H1 (cell line): ENCODE data around the gene EIF1B. TPM values are rescaled to one million over a fixed set of nuclear protein-coding genes. Genes with fewer than 3 reads are reported as not detected.

Experiments used
- ATF3 ChIP-seq: IDR thresholded peaks from 2 replicates; pipeline ENCODE4 v1.6.1; 2011; ENCODE audit warnings: low read depth, mild to moderate bottlenecking, low read length; ENCODE audit not compliant: insufficient read depth
- CBX5 ChIP-seq: fragments of 300-800, 300-1000 bp; sonication (generic); IDR thresholded peaks from 2 replicates; pipeline ENCODE4 v1.7.1; 2016; ENCODE audit warnings: antibody characterized with exemption, low read length, low read depth
- CREB1 ChIP-seq: IDR thresholded peaks from 2 replicates; pipeline ENCODE4 v1.6.1; 2012; ENCODE audit warnings: inconsistent platforms
- CTBP2 ChIP-seq: IDR thresholded peaks from 2 replicates; pipeline ENCODE4 v1.7.0; 2011; ENCODE audit warnings: borderline replicate concordance, mild to moderate bottlenecking, moderate library complexity, mixed read lengths, low read length; ENCODE audit not compliant: insufficient read depth, insufficient read length
- CTCF ChIP-seq, 3 experiments: IDR thresholded peaks; 1 replicate in 2 of 3; 2 replicates in 1 of 3; pipeline versions ENCODE4 v1.5.1 to v1.6.1; 2011; ENCODE audit warnings: low read length in 3 of 3, mild to moderate bottlenecking in 3 of 3, inconsistent platforms in 2 of 3, low read depth in 1 of 3, moderate library complexity in 1 of 3; ENCODE audit not compliant: insufficient read depth in 1 of 3; ENCODE audit errors: control extremely low read depth in 1 of 3
- EGR1 ChIP-seq: IDR thresholded peaks from 2 replicates; pipeline ENCODE4 v1.6.1; 2011; ENCODE audit warnings: low read depth, low read length, borderline replicate concordance
- EP300 ChIP-seq, 2 experiments: IDR thresholded peaks; 1 replicate in 1 of 2; 2 replicates in 1 of 2; pipeline ENCODE4 v1.6.1; 2011 to 2012; ENCODE audit warnings: low read depth in 2 of 2, low read length in 2 of 2, mild to moderate bottlenecking in 2 of 2, borderline replicate concordance in 1 of 2, inconsistent platforms in 1 of 2, moderate library complexity in 1 of 2
- EZH2 ChIP-seq: fragments of 200-600 bp; sonication (generic); IDR thresholded peaks from 2 replicates; pipeline ENCODE4 v1.7.1; 2012; ENCODE audit warnings: low read depth, mild to moderate bottlenecking, moderate library complexity, low read length, inconsistent platforms; ENCODE audit not compliant: severe bottlenecking
- HDAC6 ChIP-seq: IDR thresholded peaks from one replicate; pipeline ENCODE4 v1.7.1; 2012; ENCODE audit warnings: low read depth, mild to moderate bottlenecking, inconsistent platforms, low read length, moderate library complexity
- POLR2AphosphoS5 ChIP-seq: IDR thresholded peaks from 2 replicates; pipeline ENCODE4 v1.6.1; 2011; ENCODE audit warnings: low read depth, low read length
- RBBP5 ChIP-seq: IDR thresholded peaks from 2 replicates; pipeline ENCODE4 v1.7.1; 2012; ENCODE audit warnings: low read depth, mild to moderate bottlenecking, inconsistent platforms, low read length, moderate library complexity, borderline replicate concordance
- SIN3A ChIP-seq, 2 experiments: IDR thresholded peaks in 1 of 2; conservative IDR thresholded peaks in 1 of 2; 2 replicates each; pipeline ENCODE4 v1.6.1; 2011 to 2012; ENCODE audit warnings: low read length in 2 of 2, improper control_type of control experiment in 1 of 2, low read depth in 1 of 2, mild to moderate bottlenecking in 1 of 2
- SIRT6 ChIP-seq: IDR thresholded peaks from one replicate; pipeline ENCODE4 v1.7.1; 2012; ENCODE audit warnings: low read length, inconsistent platforms
- SP4 ChIP-seq: IDR thresholded peaks from 2 replicates; pipeline ENCODE4 v1.6.1; 2012; ENCODE audit warnings: low read length, inconsistent platforms
- TAF7 ChIP-seq: optimal IDR thresholded peaks from 2 replicates; pipeline ENCODE3; 2011; ENCODE audit warnings: low read depth, mild to moderate bottlenecking, inconsistent platforms, low read length, moderate library complexity, borderline replicate concordance
- TCF12 ChIP-seq: IDR thresholded peaks from 2 replicates; pipeline ENCODE4 v1.6.1; 2011; ENCODE audit warnings: low read depth, mild to moderate bottlenecking, low read length
- ZNF274 ChIP-seq: IDR thresholded peaks from 2 replicates; pipeline ENCODE4 v1.7.0; 2012; ENCODE audit warnings: low read length, borderline replicate concordance; ENCODE audit errors: extremely low read depth
- polyA plus RNA-seq, 7 experiments: library from polyadenylated mRNA; depleted of rRNA in 3 of 7; stranded (reverse) in 5 of 7; unstranded in 2 of 7; fragments of >200 nt in 5 of 7; fragments of 200-250 nt in 2 of 7; gene quantifications; 1 replicate in 5 of 7; 2 replicates in 1 of 7; 4 replicates in 1 of 7; pipeline versions ENCODE4 v1.2.1 to v1.2.3, GENCODE V29; 2011 to 2013; ENCODE audit warnings: missing spikeins in 2 of 7, mixed read lengths in 2 of 7
- total RNA-seq: library from RNA; stranded (reverse); fragmentation: NEBNext Ultra II Directional; extraction: Animal tissue kit (Norgen Biotek cat#: 25700); gene quantifications from 2 replicates; pipeline ENCODE4 v1.2.1, GENCODE V29; 2021

The EIF1B gene
- total and polyA plus RNA-seq, 2 of the 8 experiments (the other 6 are each of a cell fraction or from before 2014, with no cell fraction given), result 42.4 to 115 TPM

GRCh38 chr3:40309418-40309924 is at the start of gene EIF1B (continued):
- TF ChIP-seq RBBP5 (no peak), TAF7 (peak; percentile 40), TCF12 (no peak), CBX5 (no peak), ZNF274 (no peak), SIN3A (conservative IDR thresholded peaks at IDR 0.05 in 1 of 2, IDR thresholded peaks at IDR 0.05 in 1 of 2; ENCODE audit: low read depth in 1 of 2, low read length in 2 of 2) (peak in 1 of 2 experiments; percentile 78; a peak in 1 of 4 replicates), ATF3 (peak; percentile 95), EZH2 (no peak), CTCF (IDR thresholded peaks at IDR 0.05; ENCODE audit: control extremely low read depth in 1 of 3, insufficient read depth in 1 of 3, low read depth in 1 of 3, low read length in 3 of 3) (peak; percentile 69 to 95 (median 84)), CREB1 (peak; percentile 67; the same call in 1 of the 2 replicates), SP4 (peak; percentile 82; the same call in 1 of the 2 replicates), EP300 (IDR thresholded peaks at IDR 0.05; ENCODE audit: borderline replicate concordance in 1 of 2, low read depth in 2 of 2, low read length in 2 of 2) (0 out of 3 replicates have a peak, but pooled peaks of 1 of the 2 experiments have one; percentile 41), SIRT6 (no peak), EGR1 (peak; percentile 90), HDAC6 (no peak), CTBP2 (no peak), POLR2AphosphoS5 (peak; percentile 92)
